Measurements from ENCODE around the gene TPT1.

- TF ChIP-seq CTCF (IDR thresholded peaks at IDR 0.05): no peak
- TF ChIP-seq POLR2A (IDR thresholded peaks at IDR 0.05): peak in 1 of 3 donors; percentile 7
Measured at GRCh38 chr13:45316338-45316737, 24.6 kb downstream of the TPT1 start.
